Immature natural killer cell (primary cell): ENCODE data around the gene NPIPA1. TPM values are rescaled to one million over a fixed set of nuclear protein-coding genes. Genes with fewer than 3 reads are reported as not detected.
"Not testable (repeated sequence)": the region's sequence is repeated elsewhere in the genome, so short reads cannot be mapped to it uniquely, and the experiment has no call there.

Experiments
- DNase-seq, 3 donors: peaks; one replicate each; pipeline ENCODE4 v3.0.0; 2022; ENCODE audit warnings: mixed read lengths in 1 of 3
- H3K27ac Mint-ChIP-seq, 6 donors: one replicate each; pipeline ENCODE4 v1.8.0; 2020; ENCODE audit warnings: mixed read lengths in 6 of 6, mild to moderate bottlenecking in 5 of 6, inconsistent platforms in 4 of 6, moderate library complexity in 3 of 6
- H3K27me3 Mint-ChIP-seq, 3 donors: one replicate each; pipeline ENCODE4 v1.8.0; 2020 to 2021; ENCODE audit warnings: low read depth in 3 of 3, mild to moderate bottlenecking in 3 of 3, mixed read lengths in 3 of 3, moderate library complexity in 3 of 3, inconsistent platforms in 1 of 3
- H3K36me3 Mint-ChIP-seq, 3 donors: one replicate each; pipeline ENCODE4 v1.8.0; 2020; ENCODE audit warnings: mixed read lengths in 3 of 3, inconsistent platforms in 2 of 3, mild to moderate bottlenecking in 2 of 3
- H3K4me1 Mint-ChIP-seq, 2 donors: one replicate each; pipeline ENCODE4 v1.8.0; 2020; ENCODE audit warnings: inconsistent platforms in 2 of 2, mild to moderate bottlenecking in 2 of 2, mixed read lengths in 2 of 2, moderate library complexity in 1 of 2
- H3K4me3 Mint-ChIP-seq, 5 donors: one replicate each; pipeline ENCODE4 v1.8.0; 2020; ENCODE audit warnings: mild to moderate bottlenecking in 5 of 5, mixed read lengths in 5 of 5, inconsistent platforms in 3 of 5, moderate library complexity in 3 of 5
- H3K9me3 Mint-ChIP-seq, 6 donors: one replicate each; pipeline ENCODE4 v1.8.0; 2020; ENCODE audit warnings: mild to moderate bottlenecking in 6 of 6, mixed read lengths in 6 of 6, inconsistent platforms in 4 of 6, moderate library complexity in 3 of 6
- polyA plus RNA-seq, 3 donors: library from polyadenylated mRNA; unstranded; fragments of 300-500 nt; fragmentation: Illumina TruSeq; gene quantifications; one replicate each; pipeline ENCODE4 v1.2.3, GENCODE V29; 2021

Gene NPIPA1
- polyA plus RNA-seq, 3 donors from 2014 or later: 0.55 to 4.2 (median 1.0) TPM

GRCh38 chr16:14978281-14978680, 41.0 kb downstream of the NPIPA1 start:
- not testable (repeated sequence) for H3K4me3 Mint-ChIP-seq, DNase-seq, H3K9me3 Mint-ChIP-seq, H3K36me3 Mint-ChIP-seq
- peak overlapping the region in 2 of 6 donors; percentile 31 to 56 for H3K27ac Mint-ChIP-seq
- H3K27me3 Mint-ChIP-seq: peaks cover 0 to 11% (median 10%) of the 10 kb centered on the region in 3 donors
- H3K4me1 Mint-ChIP-seq: peaks cover 34 to 66% of the 10 kb centered on the region in 2 donors

- Mint-ChIP-seq H3K4me3 (peak overlapping the region in 1 of 5 donors; percentile 4), H3K27ac (peak overlapping the region in 1 of 6 donors; percentile 56), H3K4me1 (peaks cover 31 to 66% of the 10 kb centered on the region in 2 donors), H3K27me3 (peaks cover 0 to 11% (median 10%) of the 10 kb centered on the region in 3 donors)
- DNase-seq, H3K9me3 Mint-ChIP-seq, H3K36me3 Mint-ChIP-seq: not testable (repeated sequence)
Measured at GRCh38 chr16:14978908-14979307, 41.7 kb downstream of the NPIPA1 start.

GRCh38 chr16:14981234-14981633, 44.0 kb downstream of the NPIPA1 start:
- not testable (repeated sequence) for H3K27me3 Mint-ChIP-seq, H3K4me3 Mint-ChIP-seq, H3K27ac Mint-ChIP-seq, H3K36me3 Mint-ChIP-seq, DNase-seq, H3K9me3 Mint-ChIP-seq
- peaks cover 20 to 63% of the 10 kb centered on the region in 2 donors for H3K4me1 Mint-ChIP-seq

- not testable (repeated sequence) for H3K27me3 Mint-ChIP-seq, H3K9me3 Mint-ChIP-seq, H3K4me3 Mint-ChIP-seq, H3K27ac Mint-ChIP-seq, DNase-seq
- peaks cover 0 to 14% (median 7%) of the 10 kb centered on the region in 3 donors for H3K36me3 Mint-ChIP-seq
- H3K4me1 Mint-ChIP-seq: peaks cover 16 to 56% of the 10 kb centered on the region in 2 donors
Measured at GRCh38 chr16:14982521-14982920, 45.3 kb downstream of the NPIPA1 start.

- H3K9me3 Mint-ChIP-seq, H3K27me3 Mint-ChIP-seq, DNase-seq: not testable (repeated sequence)
- Mint-ChIP-seq H3K27ac (peak overlapping the region in 2 of 6 donors; percentile 53 to 74), H3K36me3 (peaks cover 17 to 34% (median 21%) of the 10 kb centered on the region in 3 donors), H3K4me3 (peak overlapping the region in 1 of 5 donors; percentile 36), H3K4me1 (peaks cover 27 to 59% of the 10 kb centered on the region in 2 donors)
Measured at GRCh38 chr16:14988092-14988491, 50.8 kb downstream of the NPIPA1 start.

GRCh38 chr16:14988661-14989191, 51.5 kb downstream of the NPIPA1 start:
- peaks cover 32 to 55% of the 10 kb centered on the region in 2 donors for H3K4me1 Mint-ChIP-seq
- H3K4me3 Mint-ChIP-seq: peak overlapping the region in 2 of 5 donors; percentile 44 to 60
- H3K36me3 Mint-ChIP-seq: peaks cover 17 to 37% (median 21%) of the 10 kb centered on the region in 3 donors
- DNase-seq, H3K27me3 Mint-ChIP-seq, H3K9me3 Mint-ChIP-seq: not testable (repeated sequence)
- peak overlapping the region in 1 of 6 donors; percentile 48 for H3K27ac Mint-ChIP-seq

GRCh38 chr16:14989291-14990281, 52.3 kb downstream of the NPIPA1 start:
- H3K27me3 Mint-ChIP-seq, H3K9me3 Mint-ChIP-seq, DNase-seq: not testable (repeated sequence)
- H3K4me3 Mint-ChIP-seq: peak overlapping the region in 3 of 5 donors; percentile 47 to 73 (median 57)
- H3K36me3 Mint-ChIP-seq: peaks cover 17 to 37% (median 21%) of the 10 kb centered on the region in 3 donors
- H3K4me1 Mint-ChIP-seq: peaks cover 33 to 56% of the 10 kb centered on the region in 2 donors
- peak overlapping the region in 1 of 6 donors; percentile 66 for H3K27ac Mint-ChIP-seq

- H3K4me1 Mint-ChIP-seq: peaks cover 36 to 59% of the 10 kb centered on the region in 2 donors
- H3K27me3 Mint-ChIP-seq, H3K4me3 Mint-ChIP-seq, H3K27ac Mint-ChIP-seq, DNase-seq, H3K9me3 Mint-ChIP-seq: not testable (repeated sequence)
- H3K36me3 Mint-ChIP-seq: peaks cover 8 to 16% (median 13%) of the 10 kb centered on the region in 3 donors
Measured at GRCh38 chr16:14993277-14994151, 56.3 kb downstream of the NPIPA1 start.

- not testable (repeated sequence) for H3K27ac Mint-ChIP-seq, H3K27me3 Mint-ChIP-seq, H3K4me3 Mint-ChIP-seq, DNase-seq, H3K9me3 Mint-ChIP-seq
- H3K36me3 Mint-ChIP-seq: peaks cover 0 to 13% (median 4%) of the 10 kb centered on the region in 3 donors
- H3K4me1 Mint-ChIP-seq: peaks cover 27 to 41% of the 10 kb centered on the region in 2 donors
Measured at GRCh38 chr16:14996702-14997101, 59.5 kb downstream of the NPIPA1 start.

GRCh38 chr16:14998300-14998699, 61.1 kb downstream of the NPIPA1 start:
- H3K27me3 Mint-ChIP-seq, H3K4me3 Mint-ChIP-seq, DNase-seq, H3K9me3 Mint-ChIP-seq, H3K27ac Mint-ChIP-seq, H3K36me3 Mint-ChIP-seq: not testable (repeated sequence)
- peaks cover 20 to 32% of the 10 kb centered on the region in 2 donors for H3K4me1 Mint-ChIP-seq

- H3K9me3 Mint-ChIP-seq, DNase-seq, H3K27me3 Mint-ChIP-seq, H3K4me3 Mint-ChIP-seq: not testable (repeated sequence)
- Mint-ChIP-seq H3K36me3 (peaks cover 4 to 15% (median 11%) of the 10 kb centered on the region in 3 donors), H3K27ac (peak overlapping the region in 1 of 6 donors; percentile 42), H3K4me1 (peaks cover 15 to 21% of the 10 kb centered on the region in 2 donors)
Measured at GRCh38 chr16:14999845-15000244, 62.6 kb downstream of the NPIPA1 start.
